ENCODE results near the gene KIRREL1.

Gene KIRREL1

GRCh38 chr1:158105352-158106095 is 112.1 kb downstream of the KIRREL1 start:
- peaks cover 0 to 17% (median 13%) of the 10 kb centered on the region in 5 donors for H3K4me1 ChIP-seq (ENCODE audit: control insufficient read depth in 5 of 5, insufficient read depth in 5 of 5, low read length in 5 of 5)
- no peak overlapping the region for H3K9ac ChIP-seq (ENCODE audit: low read length in 5 of 5)
- H3K4me3 ChIP-seq (ENCODE audit: low read depth in 1 of 5, low read length in 5 of 5): no peak overlapping the region
- H3K27ac ChIP-seq (ENCODE audit: low read depth, low read length): no peak overlapping the region
- no peaks in the 10 kb centered on the region for H3K9me3 ChIP-seq (ENCODE audit: control insufficient read depth in 5 of 5, low read length in 5 of 5)
- H3K36me3 ChIP-seq (ENCODE audit: control insufficient read depth in 5 of 5, insufficient read depth in 5 of 5, low read length in 5 of 5): no peaks in the 10 kb centered on the region
- H3K27me3 ChIP-seq (ENCODE audit: control insufficient read depth in 5 of 5, insufficient read depth in 4 of 5, low read length in 5 of 5): peaks cover 0 to 3% (median 0%) of the 10 kb centered on the region in 5 donors

GRCh38 chr1:158107916-158108315 is 114.5 kb downstream of the KIRREL1 start:
- peaks cover 0 to 6% (median 3%) of the 10 kb centered on the region in 5 donors for H3K27me3 ChIP-seq (ENCODE audit: control insufficient read depth in 5 of 5, insufficient read depth in 4 of 5, low read length in 5 of 5)
- no peaks in the 10 kb centered on the region for H3K36me3 ChIP-seq (ENCODE audit: control insufficient read depth in 5 of 5, insufficient read depth in 5 of 5, low read length in 5 of 5)
- no peak overlapping the region for H3K4me3 ChIP-seq (ENCODE audit: low read depth in 1 of 5, low read length in 5 of 5)
- peaks cover 0 to 2% (median under 1%) of the 10 kb centered on the region in 5 donors for H3K4me1 ChIP-seq (ENCODE audit: control insufficient read depth in 5 of 5, insufficient read depth in 5 of 5, low read length in 5 of 5)
- H3K27ac ChIP-seq (ENCODE audit: low read depth, low read length): no peak overlapping the region
- no peaks in the 10 kb centered on the region for H3K9me3 ChIP-seq (ENCODE audit: control insufficient read depth in 5 of 5, low read length in 5 of 5)
- no peak overlapping the region for H3K9ac ChIP-seq (ENCODE audit: low read length in 5 of 5)

GRCh38 chr1:158112994-158113758 is 119.7 kb downstream of the KIRREL1 start:
- Histone ChIP-seq H3K27ac (ENCODE audit: low read depth, low read length) (no peak overlapping the region), H3K9ac (ENCODE audit: low read length in 5 of 5) (no peak overlapping the region), H3K4me3 (ENCODE audit: low read depth in 1 of 5, low read length in 5 of 5) (peak overlapping the region; percentile 51 to 64 (median 58)), H3K36me3 (ENCODE audit: control insufficient read depth in 5 of 5, insufficient read depth in 5 of 5, low read length in 5 of 5) (no peaks in the 10 kb centered on the region), H3K4me1 (ENCODE audit: control insufficient read depth in 5 of 5, insufficient read depth in 5 of 5, low read length in 5 of 5) (peaks cover 0 to 18% (median 14%) of the 10 kb centered on the region in 5 donors), H3K9me3 (ENCODE audit: control insufficient read depth in 5 of 5, low read length in 5 of 5) (no peaks in the 10 kb centered on the region), H3K27me3 (ENCODE audit: control insufficient read depth in 5 of 5, insufficient read depth in 4 of 5, low read length in 5 of 5) (peaks cover 5 to 17% (median 7%) of the 10 kb centered on the region in 5 donors)

GRCh38 chr1:158113759-158114127 is 120.3 kb downstream of the KIRREL1 start:
- no peaks in the 10 kb centered on the region for H3K36me3 ChIP-seq (ENCODE audit: control insufficient read depth in 5 of 5, insufficient read depth in 5 of 5, low read length in 5 of 5)
- H3K27ac ChIP-seq (ENCODE audit: low read depth, low read length): no peak overlapping the region
- no peaks in the 10 kb centered on the region for H3K9me3 ChIP-seq (ENCODE audit: control insufficient read depth in 5 of 5, low read length in 5 of 5)
- H3K9ac ChIP-seq (ENCODE audit: low read length in 5 of 5): no peak overlapping the region
- H3K4me3 ChIP-seq (ENCODE audit: low read depth in 1 of 5, low read length in 5 of 5): peak overlapping the region in 4 of 5 donors; percentile 51 to 64 (median 58)
- peaks cover 5 to 17% (median 7%) of the 10 kb centered on the region in 5 donors for H3K27me3 ChIP-seq (ENCODE audit: control insufficient read depth in 5 of 5, insufficient read depth in 4 of 5, low read length in 5 of 5)
- peaks cover 0 to 20% (median 17%) of the 10 kb centered on the region in 5 donors for H3K4me1 ChIP-seq (ENCODE audit: control insufficient read depth in 5 of 5, insufficient read depth in 5 of 5, low read length in 5 of 5)

- no peak overlapping the region for H3K9ac ChIP-seq (ENCODE audit: low read length in 5 of 5)
- H3K36me3 ChIP-seq (ENCODE audit: control insufficient read depth in 5 of 5, insufficient read depth in 5 of 5, low read length in 5 of 5): no peaks in the 10 kb centered on the region
- peaks cover 0 to 20% (median 17%) of the 10 kb centered on the region in 5 donors for H3K4me1 ChIP-seq (ENCODE audit: control insufficient read depth in 5 of 5, insufficient read depth in 5 of 5, low read length in 5 of 5)
- no peaks in the 10 kb centered on the region for H3K9me3 ChIP-seq (ENCODE audit: control insufficient read depth in 5 of 5, low read length in 5 of 5)
- no peak overlapping the region for H3K27ac ChIP-seq (ENCODE audit: low read depth, low read length)
- peaks cover 5 to 20% (median 7%) of the 10 kb centered on the region in 5 donors for H3K27me3 ChIP-seq (ENCODE audit: control insufficient read depth in 5 of 5, insufficient read depth in 4 of 5, low read length in 5 of 5)
- no peak overlapping the region for H3K4me3 ChIP-seq (ENCODE audit: low read depth in 1 of 5, low read length in 5 of 5)
Measured at GRCh38 chr1:158115126-158115525, 121.7 kb downstream of the KIRREL1 start.

GRCh38 chr1:158116311-158117167 is 123.1 kb downstream of the KIRREL1 start:
- H3K9me3 ChIP-seq (ENCODE audit: control insufficient read depth in 5 of 5, low read length in 5 of 5): no peaks in the 10 kb centered on the region
- peaks cover 0 to 20% (median 17%) of the 10 kb centered on the region in 5 donors for H3K4me1 ChIP-seq (ENCODE audit: control insufficient read depth in 5 of 5, insufficient read depth in 5 of 5, low read length in 5 of 5)
- H3K27me3 ChIP-seq (ENCODE audit: control insufficient read depth in 5 of 5, insufficient read depth in 4 of 5, low read length in 5 of 5): peaks cover 5 to 22% (median 8%) of the 10 kb centered on the region in 5 donors
- no peak overlapping the region for H3K27ac ChIP-seq (ENCODE audit: low read depth, low read length)
- H3K9ac ChIP-seq (ENCODE audit: low read length in 5 of 5): no peak overlapping the region
- H3K4me3 ChIP-seq (ENCODE audit: low read depth in 1 of 5, low read length in 5 of 5): no peak overlapping the region
- H3K36me3 ChIP-seq (ENCODE audit: control insufficient read depth in 5 of 5, insufficient read depth in 5 of 5, low read length in 5 of 5): no peaks in the 10 kb centered on the region

- H3K9ac ChIP-seq (ENCODE audit: low read length in 5 of 5): no peak overlapping the region
Measured at GRCh38 chr1:158117854-158118704, 124.6 kb downstream of the KIRREL1 start.

GRCh38 chr1:158118713-158119402 is 125.4 kb downstream of the KIRREL1 start:
- peaks cover 1 to 15% (median 11%) of the 10 kb centered on the region in 5 donors for H3K27me3 ChIP-seq (ENCODE audit: control insufficient read depth in 5 of 5, insufficient read depth in 4 of 5, low read length in 5 of 5)

More at GRCh38 chr1:158117854-158118704, 124.6 kb downstream of the KIRREL1 start:
- Histone ChIP-seq H3K27ac (ENCODE audit: low read depth, low read length) (no peak overlapping the region), H3K27me3 (ENCODE audit: control insufficient read depth in 5 of 5, insufficient read depth in 4 of 5, low read length in 5 of 5) (peaks cover 3 to 17% (median 11%) of the 10 kb centered on the region in 5 donors), H3K4me3 (ENCODE audit: low read depth in 1 of 5, low read length in 5 of 5) (peak overlapping the region in 1 of 5 donors; percentile 3), H3K4me1 (ENCODE audit: control insufficient read depth in 5 of 5, insufficient read depth in 5 of 5, low read length in 5 of 5) (peaks cover 0 to 17% (median 15%) of the 10 kb centered on the region in 5 donors), H3K9me3 (ENCODE audit: control insufficient read depth in 5 of 5, low read length in 5 of 5) (no peaks in the 10 kb centered on the region), H3K36me3 (ENCODE audit: control insufficient read depth in 5 of 5, insufficient read depth in 5 of 5, low read length in 5 of 5) (no peaks in the 10 kb centered on the region)

More at GRCh38 chr1:158118713-158119402, 125.4 kb downstream of the KIRREL1 start:
- H3K9ac ChIP-seq (ENCODE audit: low read length in 5 of 5): no peak overlapping the region
- peaks cover 0 to 10% (median 9%) of the 10 kb centered on the region in 5 donors for H3K4me1 ChIP-seq (ENCODE audit: control insufficient read depth in 5 of 5, insufficient read depth in 5 of 5, low read length in 5 of 5)
- H3K9me3 ChIP-seq (ENCODE audit: control insufficient read depth in 5 of 5, low read length in 5 of 5): no peaks in the 10 kb centered on the region
- no peak overlapping the region for H3K4me3 ChIP-seq (ENCODE audit: low read depth in 1 of 5, low read length in 5 of 5)
- H3K27ac ChIP-seq (ENCODE audit: low read depth, low read length): no peak overlapping the region
- H3K36me3 ChIP-seq (ENCODE audit: control insufficient read depth in 5 of 5, insufficient read depth in 5 of 5, low read length in 5 of 5): no peaks in the 10 kb centered on the region

Data from subcutaneous abdominal adipose tissue (tissue), 5 donors.